Fibroblast of mammary gland (primary cell): ENCODE results near the gene SF3A1.

Experiments
- DNase-seq: peaks from one replicate; pipeline ENCODE4 v3.0.0-alpha.2; 2010; ENCODE audit warnings: low read depth
- H3K4me3 ChIP-seq: 2 replicates; pipeline ENCODE4 v1.5.1; 2011; ENCODE audit warnings: low read depth, mild to moderate bottlenecking, low read length, moderate library complexity; ENCODE audit not compliant: control insufficient read depth
- TF ChIP-seq, protein P1 (sequence below): conservative IDR thresholded peaks from 2 replicates; pipeline ENCODE4 v1.5.1; 2011; ENCODE audit warnings: low read depth, low read length, inconsistent platforms; ENCODE audit not compliant: control insufficient read depth, insufficient read depth

Gene SF3A1

GRCh38 chr22:30358541-30358940 lies 1.8 kb upstream of the SF3A1 start:
- TF ChIP-seq, protein P1, sequence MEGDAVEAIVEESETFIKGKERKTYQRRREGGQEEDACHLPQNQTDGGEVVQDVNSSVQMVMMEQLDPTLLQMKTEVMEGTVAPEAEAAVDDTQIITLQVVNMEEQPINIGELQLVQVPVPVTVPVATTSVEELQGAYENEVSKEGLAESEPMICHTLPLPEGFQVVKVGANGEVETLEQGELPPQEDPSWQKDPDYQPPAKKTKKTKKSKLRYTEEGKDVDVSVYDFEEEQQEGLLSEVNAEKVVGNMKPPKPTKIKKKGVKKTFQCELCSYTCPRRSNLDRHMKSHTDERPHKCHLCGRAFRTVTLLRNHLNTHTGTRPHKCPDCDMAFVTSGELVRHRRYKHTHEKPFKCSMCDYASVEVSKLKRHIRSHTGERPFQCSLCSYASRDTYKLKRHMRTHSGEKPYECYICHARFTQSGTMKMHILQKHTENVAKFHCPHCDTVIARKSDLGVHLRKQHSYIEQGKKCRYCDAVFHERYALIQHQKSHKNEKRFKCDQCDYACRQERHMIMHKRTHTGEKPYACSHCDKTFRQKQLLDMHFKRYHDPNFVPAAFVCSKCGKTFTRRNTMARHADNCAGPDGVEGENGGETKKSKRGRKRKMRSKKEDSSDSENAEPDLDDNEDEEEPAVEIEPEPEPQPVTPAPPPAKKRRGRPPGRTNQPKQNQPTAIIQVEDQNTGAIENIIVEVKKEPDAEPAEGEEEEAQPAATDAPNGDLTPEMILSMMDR, result no peak
- DNase-seq, result no peak
- H3K4me3 ChIP-seq, result no peak overlapping the region

DNA sequence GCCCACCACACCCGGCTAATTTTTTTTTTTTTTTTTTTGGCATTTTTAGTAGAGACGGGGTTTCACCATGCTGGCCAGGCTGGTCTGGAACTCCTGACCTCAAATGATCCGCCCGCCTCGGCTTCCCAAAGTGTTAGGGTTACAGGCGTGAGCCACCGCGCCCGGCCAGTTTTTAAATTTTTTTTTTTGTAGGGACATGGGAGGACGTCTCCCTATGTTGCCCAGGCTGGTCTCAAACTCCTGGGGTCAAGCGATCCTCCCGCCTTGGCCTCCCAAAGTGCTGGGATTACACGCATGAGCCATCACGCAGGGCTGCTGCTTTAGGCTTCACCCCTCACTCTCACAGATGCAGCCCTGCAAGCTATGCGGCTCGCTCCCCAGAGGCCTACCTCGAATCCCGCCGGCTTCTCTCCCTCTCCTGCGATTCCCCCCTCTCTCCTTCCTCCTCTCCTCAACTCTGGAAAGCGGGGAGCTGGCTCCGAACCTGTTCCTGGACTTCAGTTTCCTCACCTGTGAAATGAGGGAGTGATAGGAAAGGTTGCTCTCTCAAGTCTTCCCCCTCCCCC lies 1.0 kb upstream of the SF3A1 start:
- DNase-seq, result no peak
- TF ChIP-seq, protein P1, result no peak
- peak overlapping the region; percentile 94 for H3K4me3 ChIP-seq

DNA sequence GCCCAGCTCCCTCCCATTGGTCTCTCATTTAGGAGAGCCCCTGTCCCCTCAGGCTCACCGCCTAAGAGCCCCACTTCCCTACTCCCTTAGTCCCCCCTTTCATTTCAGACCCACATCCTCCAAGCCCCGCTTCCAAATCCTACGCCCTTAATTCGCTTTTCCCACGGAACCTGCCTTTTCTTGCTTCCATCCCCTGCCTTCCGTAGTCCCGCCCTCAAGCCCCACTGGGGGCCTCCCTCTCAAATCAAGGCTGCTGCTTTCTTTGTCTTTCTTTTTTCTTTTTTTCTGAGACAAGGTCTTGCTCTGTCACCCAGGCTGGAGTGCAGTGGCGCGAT lies 509 bp upstream of the SF3A1 start:
- TF ChIP-seq, protein P1, result no peak
- peak overlapping the region; percentile 94 for H3K4me3 ChIP-seq
- no peak for DNase-seq

DNA sequence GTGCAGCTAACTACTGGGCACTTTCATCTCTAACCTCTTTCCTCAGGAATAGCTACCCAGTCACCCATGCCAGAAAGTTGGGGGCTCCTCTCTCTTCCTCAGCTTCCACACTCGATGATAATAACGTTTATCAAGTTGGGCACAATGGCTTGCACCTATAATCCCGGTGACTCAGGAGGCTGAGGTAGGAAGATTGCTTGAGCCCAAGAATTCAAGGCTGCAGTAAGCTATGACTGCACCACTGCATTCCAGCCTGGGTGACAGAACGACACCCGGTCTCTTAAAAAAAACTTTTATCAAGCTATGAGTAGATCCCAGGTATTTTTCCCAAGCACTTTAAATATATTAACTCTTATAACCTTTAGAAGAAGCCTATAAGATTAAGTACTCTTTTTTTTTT lies 2.0 kb downstream of the SF3A1 start:
- no peak for DNase-seq
- TF ChIP-seq, protein P1, result no peak
- no peak overlapping the region for H3K4me3 ChIP-seq

GRCh38 chr22:30351226-30351625 lies 5.5 kb downstream of the SF3A1 start:
- TF ChIP-seq, protein P1, result no peak
- H3K4me3 ChIP-seq, result no peak overlapping the region
- DNase-seq, result peak; percentile 64

DNA sequence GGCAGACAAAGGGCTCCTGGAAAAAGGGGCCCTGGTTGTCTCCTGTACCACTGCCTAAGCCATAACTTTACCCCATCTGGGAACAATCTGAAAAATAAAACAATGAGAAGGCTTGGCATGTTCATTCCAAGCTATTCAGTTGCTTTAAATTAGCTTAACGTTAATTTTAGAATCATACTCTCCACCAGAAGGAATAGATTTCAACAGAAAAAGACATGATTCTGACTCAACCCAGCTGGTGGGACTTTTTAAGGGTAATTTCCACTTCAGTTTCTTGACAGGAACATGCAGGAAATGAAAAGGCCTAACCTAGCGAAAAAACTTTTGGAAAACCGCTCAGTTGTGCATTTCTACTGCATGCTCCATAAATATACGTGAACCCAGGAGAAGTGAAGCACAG lies 7.9 kb downstream of the SF3A1 start:
- DNase-seq, result peak; percentile 33
- TF ChIP-seq, protein P1, result no peak
- H3K4me3 ChIP-seq, result no peak overlapping the region

GRCh38 chr22:30348404-30348803 lies 8.3 kb downstream of the SF3A1 start:
- no peak overlapping the region for H3K4me3 ChIP-seq
- TF ChIP-seq, protein P1, result no peak
- DNase-seq, result no peak
